Muscle layer of duodenum (tissue), 2 donors: Measurements from ENCODE around the gene HOXD11.
A peak's percentile ranks its signal among the peaks of the same experiment; 100 is the strongest.

Source experiments
- H3K27ac ChIP-seq: one replicate; pipeline ENCODE4 v1.7.0; 2013; ENCODE audit warnings: mild to moderate bottlenecking, low read length
- H3K27me3 ChIP-seq: one replicate; pipeline ENCODE4 v1.7.0; 2013; ENCODE audit warnings: low read depth, mild to moderate bottlenecking, control low read depth, low read length
- H3K36me3 ChIP-seq, 2 donors: one replicate each; pipeline ENCODE4 v1.7.0; 2013; ENCODE audit warnings: low read length in 2 of 2, control low read depth in 1 of 2, mild to moderate bottlenecking in 1 of 2; ENCODE audit not compliant: insufficient read depth in 2 of 2, control insufficient read depth in 1 of 2
- H3K4me1 ChIP-seq, 2 donors: one replicate each; pipeline ENCODE4 v1.7.0; 2013; ENCODE audit warnings: low read length in 2 of 2, mild to moderate bottlenecking in 2 of 2, control low read depth in 1 of 2, moderate library complexity in 1 of 2; ENCODE audit not compliant: insufficient read depth in 2 of 2, control insufficient read depth in 1 of 2
- H3K4me3 ChIP-seq, 2 donors: one replicate each; pipeline ENCODE4 v1.7.0; 2013; ENCODE audit warnings: low read length in 2 of 2, low read depth in 1 of 2, mild to moderate bottlenecking in 1 of 2
- H3K9me3 ChIP-seq, 2 donors: one replicate each; pipeline ENCODE4 v1.7.0; 2013; ENCODE audit warnings: low read length in 2 of 2, control low read depth in 1 of 2, mild to moderate bottlenecking in 1 of 2; ENCODE audit not compliant: control insufficient read depth in 1 of 2
- donor health status: healthy.

Gene HOXD11

GRCh38 chr2:176151442-176152287 lies 44.6 kb downstream of the HOXD11 start, which contains the start of gene HOXD4:
TSS of gene HOXD4 (plus strand) at chr2:176151550. CDS start at chr2:176151634, 84 bp downstream.
- Histone ChIP-seq H3K4me3 (peak within 1 kb of the TSS in 1 of 2 donors; percentile 50), H3K9me3 (peaks cover 0 to 4% of the 10 kb centered on the region in 2 donors), H3K4me1 (peaks cover 0 to 15% of the 10 kb centered on the region in 2 donors), H3K27ac (no peak within 1 kb of the TSS), H3K36me3 (no peaks in the 10 kb centered on the region), H3K27me3 (peaks cover 67% of the 10 kb centered on the region)

- peaks cover 68% of the 10 kb centered on the region for H3K27me3 ChIP-seq
- H3K4me1 ChIP-seq = peaks cover 0 to 24% of the 10 kb centered on the region in 2 donors
- no peak overlapping the region for H3K4me3 ChIP-seq
These were observed 45.5 kb downstream of the HOXD11 start for GRCh38 chr2:176152350-176153181.

GRCh38 chr2:176154576-176155252 lies 47.6 kb downstream of the HOXD11 start:
- H3K27me3 ChIP-seq = peaks cover 52% of the 10 kb centered on the region
- peaks cover 0 to 34% of the 10 kb centered on the region in 2 donors for H3K4me1 ChIP-seq
- no peaks in the 10 kb centered on the region for H3K36me3 ChIP-seq
- no peaks in the 10 kb centered on the region for H3K9me3 ChIP-seq
- no peak overlapping the region for H3K4me3 ChIP-seq
- H3K27ac ChIP-seq = no peak overlapping the region

More at GRCh38 chr2:176152350-176153181, 45.5 kb downstream of the HOXD11 start:
- Histone ChIP-seq H3K36me3 (no peaks in the 10 kb centered on the region), H3K27ac (no peak overlapping the region), H3K9me3 (peaks cover 0 to 4% of the 10 kb centered on the region in 2 donors)

GRCh38 chr2:176155356-176156044 lies 48.4 kb downstream of the HOXD11 start:
- H3K4me3 ChIP-seq = no peak overlapping the region
- no peak overlapping the region for H3K27ac ChIP-seq
- H3K27me3 ChIP-seq = peaks cover 52% of the 10 kb centered on the region
- no peaks in the 10 kb centered on the region for H3K9me3 ChIP-seq
- no peaks in the 10 kb centered on the region for H3K36me3 ChIP-seq
- H3K4me1 ChIP-seq = peaks cover 0 to 42% of the 10 kb centered on the region in 2 donors

GRCh38 chr2:176156301-176156806 lies 49.3 kb downstream of the HOXD11 start:
- no peak overlapping the region for H3K4me3 ChIP-seq

GRCh38 chr2:176156807-176157498 lies 49.9 kb downstream of the HOXD11 start, which contains the start of gene HOXD3:
TSS of gene HOXD3 (plus strand) at chr2:176157307. CDS start at chr2:176169115, 11,808 bp downstream.
- H3K4me3 ChIP-seq = peak within 1 kb of the TSS; percentile 30 to 48
- H3K9me3 ChIP-seq = no peaks in the 10 kb centered on the region
- H3K27me3 ChIP-seq = peaks cover 56% of the 10 kb centered on the region
- no peak within 1 kb of the TSS for H3K27ac ChIP-seq
- peaks cover 0 to 38% of the 10 kb centered on the region in 2 donors for H3K4me1 ChIP-seq
- no peaks in the 10 kb centered on the region for H3K36me3 ChIP-seq

More at GRCh38 chr2:176156301-176156806, 49.3 kb downstream of the HOXD11 start:
- peaks cover 0 to 43% of the 10 kb centered on the region in 2 donors for H3K4me1 ChIP-seq
- peaks cover 55% of the 10 kb centered on the region for H3K27me3 ChIP-seq
- H3K36me3 ChIP-seq = no peaks in the 10 kb centered on the region
- no peak overlapping the region for H3K27ac ChIP-seq
- no peaks in the 10 kb centered on the region for H3K9me3 ChIP-seq

GRCh38 chr2:176157499-176158185 lies 50.6 kb downstream of the HOXD11 start:
- peaks cover 62% of the 10 kb centered on the region for H3K27me3 ChIP-seq
- no peaks in the 10 kb centered on the region for H3K9me3 ChIP-seq
- H3K4me1 ChIP-seq = peaks cover 0 to 42% of the 10 kb centered on the region in 2 donors
- H3K36me3 ChIP-seq = no peaks in the 10 kb centered on the region
- H3K27ac ChIP-seq = no peak overlapping the region
- peak overlapping the region; percentile 30 to 48 for H3K4me3 ChIP-seq

GRCh38 chr2:176158186-176158591 lies 51.1 kb downstream of the HOXD11 start:
- no peak overlapping the region for H3K4me3 ChIP-seq
- H3K27ac ChIP-seq = no peak overlapping the region
- no peaks in the 10 kb centered on the region for H3K9me3 ChIP-seq
- no peaks in the 10 kb centered on the region for H3K36me3 ChIP-seq
- H3K27me3 ChIP-seq = peaks cover 66% of the 10 kb centered on the region
- peaks cover 0 to 42% of the 10 kb centered on the region in 2 donors for H3K4me1 ChIP-seq

- peaks cover 68% of the 10 kb centered on the region for H3K27me3 ChIP-seq
- H3K9me3 ChIP-seq = no peaks in the 10 kb centered on the region
- peaks cover 0 to 42% of the 10 kb centered on the region in 2 donors for H3K4me1 ChIP-seq
- no peak overlapping the region for H3K4me3 ChIP-seq
- H3K36me3 ChIP-seq = no peaks in the 10 kb centered on the region
- H3K27ac ChIP-seq = no peak overlapping the region
These were observed 52.0 kb downstream of the HOXD11 start for GRCh38 chr2:176158855-176159662.
